Dermis microvascular lymphatic vessel endothelial cell (primary cell): ENCODE results near the gene KRTAP10-9. TPM values are rescaled to one million over a fixed set of nuclear protein-coding genes. Genes with fewer than 3 reads are reported as not detected.
"Not testable (repeated sequence)": the region's sequence is repeated elsewhere in the genome, so short reads cannot be mapped to it uniquely, and the experiment has no call there.

Experiments used
- DNase-seq, 2 donors: peaks; one replicate each; pipeline versions ENCODE4 v3.0.0 to v3.0.0-alpha.2; 2010; ENCODE audit warnings: low read depth in 2 of 2
- total RNA-seq: library from RNA; depleted of rRNA; stranded (reverse); fragments of >200 nt; gene quantifications from 2 replicates; pipeline ENCODE4 v1.2.1, GENCODE V29; 2014

Gene KRTAP10-9
- total RNA-seq, 1 donor from 2014 or later, result not detected

DNA sequence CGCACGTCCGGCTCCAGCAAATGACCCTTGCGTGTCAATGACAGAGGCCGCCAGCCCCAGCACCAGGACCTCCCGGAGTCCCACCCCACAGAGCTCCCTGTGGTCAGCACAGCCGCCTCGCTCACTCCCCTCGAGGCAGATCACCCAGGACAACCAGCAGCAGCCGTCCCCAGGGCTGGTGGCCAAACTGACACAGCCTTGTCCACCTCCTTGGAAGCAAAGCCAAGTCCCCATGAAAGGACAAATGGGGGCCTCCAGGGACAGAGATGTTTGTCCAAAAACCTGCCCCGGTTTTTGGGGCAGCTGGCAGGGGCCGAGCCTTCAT is 12.4 kb downstream of the KRTAP10-9 start:
- no peak for DNase-seq

DNA sequence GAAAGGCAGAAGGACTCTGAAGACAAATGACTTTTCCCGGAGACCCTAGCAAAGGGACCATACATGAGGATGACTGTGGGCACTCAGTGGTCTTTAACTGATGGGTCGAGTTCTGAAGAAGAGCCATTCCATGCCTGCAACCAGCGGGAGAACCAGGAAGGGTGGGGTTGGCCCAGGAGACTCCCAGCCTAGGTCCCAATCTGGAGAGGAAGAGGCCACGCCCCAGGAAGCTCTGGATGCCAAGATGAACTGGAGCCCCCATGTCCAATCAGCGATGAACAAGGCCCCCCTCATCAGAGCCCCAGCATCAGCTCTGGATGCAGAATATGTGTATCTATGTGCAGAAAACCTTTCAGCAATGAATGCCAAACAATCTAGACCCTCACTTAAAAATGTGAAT is 13.9 kb downstream of the KRTAP10-9 start:
- DNase-seq, result no peak

DNA sequence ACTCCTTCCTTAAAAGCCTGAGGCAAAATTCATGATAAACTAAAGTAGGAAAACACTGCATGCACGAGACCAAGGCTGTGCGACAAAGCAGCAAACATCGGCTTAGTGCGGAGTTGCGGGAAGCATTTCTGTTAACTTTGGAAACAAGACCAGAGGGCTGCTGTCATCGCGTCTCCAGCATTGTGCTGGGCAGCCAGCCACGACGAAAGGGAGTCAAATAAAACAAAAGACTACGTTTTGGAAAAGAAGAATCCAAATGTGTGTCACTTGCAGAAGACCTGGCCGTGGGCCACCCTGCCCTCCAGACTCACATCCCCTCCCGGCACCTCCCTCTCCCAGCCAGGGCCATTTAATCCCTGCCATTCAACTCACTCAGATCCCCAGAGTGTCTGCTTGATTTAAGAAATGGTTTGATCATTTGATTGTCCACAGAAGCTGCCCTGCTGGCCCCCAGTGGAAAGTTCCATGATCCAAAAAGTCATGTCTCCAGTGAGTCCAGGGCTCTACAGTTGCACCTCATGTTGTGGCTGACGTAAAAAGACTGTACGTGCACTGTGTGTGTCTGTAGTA is 16.9 kb downstream of the KRTAP10-9 start:
- DNase-seq, result no peak

DNA sequence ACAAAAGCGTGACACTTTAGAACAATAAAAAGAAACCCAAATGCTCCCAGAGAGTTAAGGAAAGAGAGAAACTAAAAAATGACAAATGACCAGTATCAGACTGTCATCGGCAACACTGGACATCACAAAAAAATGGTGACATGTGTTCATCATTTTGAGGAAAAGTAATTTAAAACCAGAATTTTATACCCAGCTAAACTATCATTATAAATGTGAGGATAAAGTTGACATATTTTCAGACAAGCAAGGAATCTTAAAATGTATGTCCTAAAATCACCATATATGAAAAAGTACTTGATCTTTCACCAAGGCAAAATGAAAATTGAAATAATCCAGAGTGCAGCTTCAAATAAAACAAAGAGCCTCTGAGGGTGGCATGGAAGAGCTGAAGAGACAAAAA is 18.0 kb downstream of the KRTAP10-9 start:
- DNase-seq, result no peak

DNA sequence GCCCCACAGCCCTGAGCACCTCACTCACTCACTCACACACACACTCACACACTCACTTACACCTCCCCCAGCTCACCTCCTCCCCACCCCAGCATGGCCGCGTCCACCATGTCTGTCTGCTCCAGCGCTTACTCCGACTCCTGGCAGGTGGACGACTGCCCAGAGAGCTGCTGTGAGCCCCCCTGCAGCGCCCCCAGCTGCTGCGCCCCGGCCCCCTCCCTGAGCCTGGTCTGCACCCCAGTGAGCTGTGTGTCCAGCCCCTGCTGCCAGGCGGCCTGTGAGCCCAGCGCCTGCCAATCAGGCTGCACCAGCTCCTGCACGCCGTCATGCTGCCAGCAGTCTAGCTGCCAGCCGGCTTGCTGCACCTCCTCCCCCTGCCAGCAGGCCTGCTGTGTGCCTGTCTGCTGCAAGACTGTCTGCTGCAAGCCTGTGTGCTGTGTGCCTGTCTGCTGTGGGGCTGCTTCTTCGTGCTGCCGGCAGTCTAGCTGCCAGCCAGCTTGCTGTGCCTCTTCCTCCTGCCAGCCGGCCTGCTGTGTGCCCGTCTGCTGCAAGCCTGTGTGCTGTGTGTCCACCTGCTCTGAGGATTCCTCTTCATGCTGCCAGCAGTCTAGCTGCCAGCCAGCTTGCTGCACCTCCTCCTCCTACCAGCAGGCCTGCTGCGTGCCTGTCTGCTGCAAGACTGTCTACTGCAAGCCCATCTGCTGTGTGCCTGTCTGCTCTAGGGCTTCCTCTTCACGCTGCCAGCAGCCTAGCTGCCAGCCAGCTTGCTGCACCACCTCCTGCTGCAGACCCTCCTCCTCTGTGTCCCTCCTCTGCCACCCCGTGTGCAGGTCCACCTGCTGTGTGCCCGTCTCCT is 19.7 kb downstream of the KRTAP10-9 start, which contains the start of gene KRTAP10-11:
Gene KRTAP10-11 (plus strand): TSS at position 49 of the 856 bp plus-strand sequence. CDS start 45 bp downstream, at position 94.
- not testable (repeated sequence) for DNase-seq

DNA sequence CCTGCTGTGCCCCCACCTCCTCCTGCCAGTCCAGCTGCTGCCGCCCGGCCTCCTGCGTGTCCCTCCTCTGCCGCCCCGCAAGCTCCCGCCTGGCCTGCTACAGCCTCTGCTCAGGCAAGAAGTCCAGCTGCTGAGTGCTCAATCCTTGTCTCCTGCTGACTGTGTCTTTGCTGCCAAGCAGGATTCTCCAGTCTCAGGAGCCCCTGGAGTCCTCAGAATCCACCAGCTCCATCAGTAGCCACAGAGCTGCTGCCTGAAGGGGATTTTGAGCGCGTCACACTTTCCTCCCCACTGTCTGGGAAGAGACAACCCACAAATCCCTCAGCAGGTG is 20.3 kb downstream of the KRTAP10-9 start:
- DNase-seq, result no peak

DNA sequence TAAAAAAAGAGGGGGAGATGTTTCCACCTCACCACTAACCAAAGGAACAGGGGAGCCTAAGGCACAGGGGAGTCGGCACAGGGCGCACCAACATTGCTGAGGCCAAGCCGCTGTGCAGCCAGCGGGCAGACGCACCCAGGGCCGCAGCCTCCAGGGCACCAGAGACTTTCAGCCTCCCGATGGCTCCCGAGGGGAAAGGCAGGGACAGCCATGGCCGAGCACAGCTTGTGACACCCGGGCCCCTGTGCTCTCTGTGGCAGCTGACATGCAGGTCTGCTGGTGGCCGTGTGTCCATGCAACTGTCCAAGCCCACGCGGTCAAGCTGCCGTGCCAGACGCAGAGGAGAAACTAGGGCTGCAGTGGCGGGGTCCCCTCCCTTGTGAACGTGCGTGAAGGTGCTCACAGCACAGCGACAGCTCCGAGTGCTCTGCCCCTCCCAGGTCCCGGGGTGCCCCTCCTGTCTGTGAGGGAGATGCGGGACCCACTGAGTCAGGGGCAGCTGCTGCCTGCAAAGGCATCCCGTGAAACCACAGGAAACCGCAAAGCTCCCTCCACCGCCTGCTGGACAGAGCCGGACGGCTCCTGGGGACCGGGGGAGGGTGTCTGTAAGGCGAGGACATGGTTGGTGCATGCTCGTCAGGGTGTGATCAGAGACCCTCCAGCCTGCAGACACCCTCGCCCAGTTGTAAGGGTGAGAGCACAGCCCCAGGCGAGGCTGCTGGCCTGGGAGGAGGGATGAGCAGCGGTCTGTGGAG is 21.8 kb downstream of the KRTAP10-9 start:
- DNase-seq, result no peak

DNA sequence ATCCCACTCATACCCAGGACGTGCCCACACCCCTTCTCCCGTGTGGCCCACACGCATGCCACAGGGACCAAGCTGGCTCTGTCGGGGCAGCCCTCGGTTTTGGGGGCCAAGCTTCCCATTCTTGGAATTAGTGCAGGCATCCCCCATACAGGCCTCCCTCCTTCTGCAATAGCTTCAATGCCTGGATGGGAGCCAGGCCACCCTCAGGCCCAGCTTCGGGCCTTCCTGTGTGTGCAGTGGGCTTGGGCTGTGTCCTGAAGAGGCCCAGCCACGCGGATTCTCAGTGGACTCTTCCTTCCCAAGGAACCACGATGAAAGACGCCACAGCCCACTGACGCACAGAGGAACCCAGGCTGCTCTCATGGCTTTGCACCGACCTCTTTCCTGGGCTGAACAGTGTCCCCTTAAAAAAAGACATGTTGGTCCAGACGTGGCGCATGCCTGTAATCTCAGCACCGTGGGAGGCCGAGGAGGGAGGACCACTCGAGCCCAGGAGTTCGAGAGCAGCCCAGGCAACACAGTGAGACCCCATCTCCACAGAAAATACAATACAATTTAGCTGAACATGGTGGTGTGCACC is 22.7 kb downstream of the KRTAP10-9 start:
- no peak for DNase-seq

DNA sequence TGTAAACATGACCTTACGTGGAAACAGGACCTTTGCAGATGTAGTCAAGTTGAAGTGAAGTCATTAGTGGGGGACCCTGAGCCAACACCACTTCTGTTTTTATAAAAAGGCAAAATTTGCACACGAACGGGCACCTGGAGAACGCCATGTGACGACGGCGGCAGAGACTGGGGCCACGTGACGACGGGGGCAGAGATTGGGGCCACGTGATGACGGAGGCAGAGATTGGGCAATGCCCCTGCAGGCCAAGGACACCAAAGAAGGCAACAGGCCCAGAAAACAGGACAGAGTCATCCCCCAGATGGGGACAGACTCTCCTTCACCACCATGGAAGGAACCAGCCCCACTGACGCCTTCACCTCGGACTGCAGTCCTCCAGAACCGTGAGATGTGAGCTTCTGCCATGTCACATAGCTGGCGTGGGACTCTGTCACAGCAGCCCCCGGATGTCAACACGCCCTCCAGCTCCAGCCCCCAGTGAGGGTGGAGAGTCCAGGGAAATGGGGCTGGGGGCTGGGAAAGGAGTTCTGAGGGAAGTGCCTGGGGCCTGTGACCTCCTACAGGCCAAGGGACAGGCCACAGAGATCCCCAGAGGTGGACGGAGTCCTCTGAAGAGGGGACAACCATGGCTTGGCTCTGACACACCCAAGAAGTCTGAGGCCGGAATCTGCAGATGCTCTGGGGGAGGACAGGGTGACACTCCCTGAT is 23.5 kb downstream of the KRTAP10-9 start:
- DNase-seq, result no peak

DNA sequence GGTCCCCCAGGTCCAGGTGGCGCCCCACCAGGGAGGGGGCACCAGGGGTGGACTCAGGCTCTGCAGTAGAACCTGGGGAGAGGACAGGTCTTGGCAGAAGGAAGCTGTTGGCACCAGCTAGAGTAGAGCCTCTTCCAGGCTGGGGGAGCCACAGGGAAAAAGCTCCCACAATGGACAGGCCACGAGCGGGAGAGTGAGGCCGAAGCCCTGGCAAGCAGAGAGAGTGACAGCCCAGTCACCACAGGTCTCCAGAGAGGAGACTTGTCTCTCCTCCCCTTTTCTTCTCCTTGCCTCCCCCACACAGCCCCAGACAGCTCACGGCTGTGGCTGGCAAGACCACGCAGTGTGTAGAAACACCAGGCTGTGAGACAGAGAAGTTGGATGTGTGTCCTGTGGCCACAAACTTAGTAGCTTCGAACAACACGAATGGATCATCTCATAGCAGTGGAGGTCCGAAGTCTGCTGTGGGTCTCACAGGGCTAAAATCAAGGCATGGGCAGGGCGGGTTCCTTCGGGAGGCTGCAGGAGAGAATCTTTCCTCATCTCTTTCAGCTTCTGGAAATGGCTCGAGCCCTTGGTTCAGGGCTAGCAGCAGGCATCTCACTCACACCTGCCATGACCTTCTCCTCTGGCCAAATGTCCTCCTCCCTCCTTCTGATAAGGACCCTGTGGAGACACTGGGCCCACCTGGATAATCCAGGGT is 24.2 kb downstream of the KRTAP10-9 start:
- DNase-seq, result no peak

DNA sequence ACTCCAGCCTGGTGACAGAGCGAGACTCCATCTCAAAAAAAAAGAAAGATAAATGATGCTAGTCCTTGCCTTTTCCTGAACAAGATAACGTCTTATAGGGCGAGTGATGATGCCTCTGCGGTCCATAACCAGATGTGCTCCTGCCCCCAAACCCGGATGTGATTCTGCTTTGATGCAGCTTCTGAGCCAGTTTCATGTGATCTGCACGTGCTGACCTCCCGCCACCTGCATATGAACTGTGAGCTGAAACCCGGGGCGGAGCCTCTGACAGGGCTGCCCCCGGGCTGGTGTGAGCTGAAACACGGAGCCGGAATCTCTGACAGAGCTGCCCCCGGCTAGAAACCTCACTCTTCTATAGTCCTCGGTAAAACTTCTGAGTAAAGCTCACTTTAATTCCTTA is 26.2 kb downstream of the KRTAP10-9 start:
- DNase-seq, result no peak

DNA sequence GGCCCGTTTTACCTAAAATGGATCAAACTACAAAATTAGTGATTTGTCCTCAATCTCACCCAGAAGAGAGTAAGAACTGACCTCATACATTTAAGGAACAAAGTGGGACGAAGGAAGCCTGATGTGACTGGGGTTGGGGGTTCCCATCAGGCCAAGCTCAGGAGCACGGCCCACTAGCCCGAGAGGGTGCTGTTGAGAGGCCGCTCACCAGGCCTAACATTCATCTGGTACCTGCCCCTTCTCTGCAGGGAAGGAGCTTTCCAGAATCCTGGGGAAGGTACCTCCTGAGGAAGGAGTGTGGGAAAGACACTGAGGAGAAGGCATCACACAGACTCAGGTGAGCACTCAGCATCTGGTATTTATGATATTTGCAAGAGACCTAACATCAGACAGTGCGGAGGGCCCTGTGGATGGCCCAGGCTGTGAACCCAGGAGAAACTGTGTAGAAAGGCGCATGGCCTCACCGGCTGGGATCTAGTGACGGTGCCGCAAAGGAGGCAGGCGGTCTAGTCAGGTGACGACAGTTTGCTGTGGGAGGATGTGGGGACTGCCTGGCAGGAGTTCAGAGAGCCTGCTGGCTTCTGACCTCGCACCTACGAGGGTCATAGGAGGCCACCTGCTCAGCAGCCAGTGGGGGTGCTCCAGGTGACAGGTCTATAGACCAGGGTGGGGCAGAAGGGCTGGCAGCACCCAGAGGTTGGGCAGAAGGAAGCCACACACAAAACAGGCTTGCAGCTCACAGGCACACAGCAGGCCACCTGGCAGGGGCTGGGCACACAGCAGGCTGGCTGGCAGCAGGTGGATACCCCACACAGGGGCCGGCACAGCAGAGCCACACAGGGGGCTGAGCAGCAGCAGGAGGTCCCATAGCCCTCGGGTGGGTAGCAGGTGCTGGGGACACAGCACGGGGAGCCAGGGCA is 27.0 kb downstream of the KRTAP10-9 start:
- no peak for DNase-seq

DNA sequence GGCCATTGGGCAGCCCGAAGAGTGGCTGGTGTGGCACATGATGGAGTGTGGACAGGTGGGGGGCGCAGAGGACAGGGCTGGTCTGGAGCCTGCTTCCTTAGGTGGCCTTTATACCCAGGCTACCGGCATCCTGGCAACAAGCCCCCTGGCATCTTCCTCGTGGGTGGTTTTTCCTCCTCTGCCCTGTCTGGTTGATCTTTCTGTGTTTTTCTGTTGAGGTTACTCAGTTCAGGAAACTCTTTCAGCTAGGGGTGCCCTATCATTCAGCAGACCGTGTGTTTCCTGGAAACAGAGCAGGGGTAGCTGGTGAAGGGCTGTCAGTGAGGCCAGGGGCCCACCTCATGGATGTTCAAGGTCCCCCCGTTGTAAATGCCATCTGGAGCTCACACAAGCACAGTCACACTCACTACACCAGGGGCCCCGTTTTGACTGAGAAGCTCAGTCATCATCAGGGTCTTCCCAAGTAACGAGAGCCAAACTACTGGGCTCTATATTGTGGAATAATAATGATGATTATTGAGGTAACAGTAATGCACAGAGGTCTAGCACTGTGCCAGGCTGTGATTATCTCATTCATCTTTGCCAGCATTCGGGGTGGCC is 27.8 kb downstream of the KRTAP10-9 start, which contains the start of gene KRTAP12-4:
Gene KRTAP12-4 (minus strand): TSS at position 84 of the 600 bp plus-strand sequence. CDS start 45 bp downstream, at position 39.
- no peak for DNase-seq

DNA sequence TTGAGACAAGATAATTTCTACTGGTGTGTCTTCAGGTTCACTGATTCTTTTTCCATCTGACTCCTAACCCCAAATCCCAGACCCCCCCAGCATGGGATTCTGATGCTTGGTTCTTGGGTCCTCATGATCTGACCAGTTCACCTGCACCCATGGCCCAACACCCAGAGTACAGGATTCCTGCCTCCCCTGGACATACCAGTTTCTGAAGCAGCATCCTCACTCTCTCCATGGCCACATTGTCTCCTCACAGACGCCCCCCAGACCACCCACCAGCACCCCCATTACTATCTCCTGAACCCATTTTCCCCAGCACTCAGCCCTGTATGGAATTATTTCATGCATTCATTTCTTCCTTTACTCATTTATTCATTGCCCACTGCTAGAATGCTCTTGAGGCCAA is 30.0 kb downstream of the KRTAP10-9 start:
- DNase-seq, result no peak

DNA sequence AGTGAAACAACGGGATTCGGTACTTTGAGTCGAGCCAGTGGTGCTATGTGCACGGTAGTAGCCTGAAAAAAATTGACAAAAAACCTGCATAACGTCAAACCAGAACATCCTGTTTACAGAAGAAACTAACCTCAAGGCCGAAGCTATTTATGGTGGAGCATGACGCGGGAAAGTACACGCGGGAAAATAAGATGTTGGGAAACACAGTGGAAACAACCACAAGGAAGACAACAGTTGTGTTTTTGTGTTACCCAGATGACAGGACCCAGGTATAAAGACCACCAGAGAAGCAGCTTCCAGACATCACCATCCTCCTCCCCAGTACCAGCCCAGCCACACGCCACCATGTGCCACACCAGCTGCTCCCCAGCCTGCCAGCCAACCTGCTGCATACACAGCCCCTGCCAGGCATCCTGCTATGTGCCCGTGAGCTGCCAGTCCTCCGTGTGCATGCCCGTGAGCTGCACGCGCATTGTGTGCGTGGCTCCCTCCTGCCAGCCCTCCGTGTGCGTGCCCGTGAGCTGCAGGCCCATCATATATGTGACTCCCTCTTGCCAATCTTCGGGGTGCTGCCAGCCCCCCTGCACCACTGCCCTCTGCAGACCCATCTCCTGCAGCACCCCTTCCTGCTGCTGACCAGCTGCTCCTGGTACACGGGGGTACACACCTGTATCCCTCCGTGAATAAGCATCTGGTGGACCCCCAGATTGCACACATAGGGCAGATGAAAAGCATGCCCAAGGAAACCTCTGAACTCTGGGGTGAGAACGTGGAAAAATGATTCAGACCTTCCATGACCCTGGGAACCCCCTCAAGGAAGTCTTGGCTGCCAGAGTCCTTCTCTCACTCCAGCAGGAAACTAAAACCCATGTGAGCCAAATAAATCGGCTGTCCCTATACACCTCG is 31.0 kb downstream of the KRTAP10-9 start, which contains the start of gene KRTAP12-3:
Gene KRTAP12-3 (plus strand): TSS at position 298 of the 906 bp plus-strand sequence. CDS start 48 bp downstream, at position 346.
- DNase-seq, result no peak

DNA sequence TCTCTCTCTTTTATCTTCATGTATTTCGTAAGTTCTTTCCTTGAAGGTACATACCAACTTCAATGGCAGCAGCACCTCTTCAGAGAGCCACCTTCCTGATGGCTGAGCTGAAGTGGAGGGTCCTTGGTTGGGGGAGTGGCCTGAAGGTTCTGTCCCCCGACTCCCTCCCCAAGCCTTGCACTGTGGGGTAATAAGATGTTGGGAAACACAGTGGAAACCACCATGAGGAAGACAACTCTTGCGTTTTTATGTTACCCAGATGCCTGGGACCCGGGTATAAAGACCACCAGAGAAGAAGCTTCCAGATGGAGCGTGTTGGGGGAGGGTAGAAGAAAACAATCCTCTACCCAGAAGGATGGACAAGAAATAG is 31.6 kb downstream of the KRTAP10-9 start:
- no peak for DNase-seq

DNA sequence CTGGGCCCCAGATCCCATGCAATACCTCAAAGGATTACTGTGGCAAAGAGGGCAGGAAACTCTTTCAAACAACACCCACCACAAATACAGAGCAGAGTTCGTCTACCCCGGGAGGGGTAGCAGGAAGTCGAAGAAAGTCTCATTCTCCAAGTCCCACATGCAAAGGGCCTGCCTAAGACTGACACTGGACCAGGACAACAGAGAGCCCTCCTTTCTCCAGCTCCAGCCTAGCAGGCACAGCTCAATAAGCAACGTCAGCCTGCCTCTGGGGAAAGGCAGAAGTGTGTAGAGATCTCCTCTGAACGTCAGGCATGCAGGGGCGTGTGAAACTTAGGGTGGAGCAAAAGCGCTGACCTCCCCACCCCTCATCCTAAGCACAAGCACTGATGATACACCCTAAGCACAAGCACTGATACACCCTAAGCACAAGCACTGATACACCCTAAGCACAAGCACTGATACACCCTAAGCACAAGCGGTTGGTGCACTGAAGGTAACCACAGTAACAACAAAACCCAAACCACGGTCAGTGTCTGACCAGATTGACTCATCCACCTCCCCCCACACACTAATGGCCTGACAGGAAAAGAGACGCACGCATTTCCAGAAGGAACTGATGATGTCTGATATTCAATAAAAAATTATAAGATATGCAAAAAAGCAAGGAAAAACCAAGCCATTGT is 32.2 kb downstream of the KRTAP10-9 start:
- no peak for DNase-seq

DNA sequence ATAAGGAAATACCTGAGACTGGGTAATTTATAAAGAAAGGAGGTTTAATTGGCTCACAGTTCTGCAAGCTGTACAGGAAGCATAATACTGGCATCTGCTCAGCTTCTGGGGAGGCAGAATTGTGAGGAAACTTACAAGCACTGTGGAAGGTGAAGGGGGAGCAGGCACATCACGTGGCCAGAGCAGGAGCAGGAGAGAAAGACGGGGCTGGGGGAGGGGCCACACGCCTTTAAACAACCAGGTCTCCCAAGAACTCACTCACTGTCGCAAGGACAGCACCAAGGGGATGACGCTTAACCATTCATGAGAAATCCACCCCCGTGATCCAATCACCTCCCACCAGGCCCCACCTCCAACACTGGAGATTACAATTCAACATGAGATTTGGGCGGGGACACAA is 34.7 kb downstream of the KRTAP10-9 start:
- not testable (repeated sequence) for DNase-seq
